ENCODE data around the gene TRPM5. TPM values are rescaled to one million over a fixed set of nuclear protein-coding genes. Genes with fewer than 3 reads are reported as not detected.

The TRPM5 gene
- total and polyA plus RNA-seq, 9 of the 15 experiments (the other 6 are each of a cell fraction or from before 2014, with no cell fraction given), result not detected

DNA sequence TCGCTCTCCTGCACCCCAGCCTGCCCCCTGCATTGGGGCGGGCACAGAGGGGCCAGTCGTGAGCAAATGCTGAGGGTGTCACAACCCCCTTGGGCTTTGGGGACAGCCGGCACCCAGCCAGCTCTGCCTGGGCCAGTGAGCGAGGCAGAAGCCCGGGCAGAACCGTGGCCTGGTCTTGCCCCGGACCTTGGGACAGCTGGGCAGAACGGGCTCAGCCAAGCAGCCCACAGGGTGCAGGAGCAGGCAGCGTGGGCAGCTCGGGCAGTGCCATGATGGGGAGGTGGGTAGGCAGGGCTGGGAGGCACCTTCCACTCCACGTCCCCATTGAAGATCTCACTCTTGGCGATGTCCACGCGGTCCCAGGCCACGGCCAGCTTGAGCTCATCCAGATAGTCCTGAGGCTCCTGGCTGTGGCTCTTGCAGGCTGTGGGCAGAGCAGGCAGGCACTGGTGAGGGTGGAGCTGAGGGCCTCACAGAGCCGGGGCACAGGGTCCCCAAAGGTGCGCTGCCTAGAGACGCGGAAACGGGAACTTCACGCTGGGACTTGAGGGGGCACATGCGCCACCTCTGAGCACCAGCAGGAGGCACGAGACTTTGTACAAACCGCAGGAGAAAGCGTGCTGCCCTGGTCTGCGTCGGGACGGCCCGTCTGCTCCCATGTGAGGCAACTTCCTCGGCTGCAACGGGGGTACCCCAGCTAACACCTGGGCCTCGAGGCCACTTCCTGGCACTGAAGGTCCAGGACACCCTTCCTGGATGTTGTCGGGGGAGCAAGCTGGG lies 28.5 kb downstream of the TRPM5 start (continued):
- TF ChIP-seq, protein P1, sequence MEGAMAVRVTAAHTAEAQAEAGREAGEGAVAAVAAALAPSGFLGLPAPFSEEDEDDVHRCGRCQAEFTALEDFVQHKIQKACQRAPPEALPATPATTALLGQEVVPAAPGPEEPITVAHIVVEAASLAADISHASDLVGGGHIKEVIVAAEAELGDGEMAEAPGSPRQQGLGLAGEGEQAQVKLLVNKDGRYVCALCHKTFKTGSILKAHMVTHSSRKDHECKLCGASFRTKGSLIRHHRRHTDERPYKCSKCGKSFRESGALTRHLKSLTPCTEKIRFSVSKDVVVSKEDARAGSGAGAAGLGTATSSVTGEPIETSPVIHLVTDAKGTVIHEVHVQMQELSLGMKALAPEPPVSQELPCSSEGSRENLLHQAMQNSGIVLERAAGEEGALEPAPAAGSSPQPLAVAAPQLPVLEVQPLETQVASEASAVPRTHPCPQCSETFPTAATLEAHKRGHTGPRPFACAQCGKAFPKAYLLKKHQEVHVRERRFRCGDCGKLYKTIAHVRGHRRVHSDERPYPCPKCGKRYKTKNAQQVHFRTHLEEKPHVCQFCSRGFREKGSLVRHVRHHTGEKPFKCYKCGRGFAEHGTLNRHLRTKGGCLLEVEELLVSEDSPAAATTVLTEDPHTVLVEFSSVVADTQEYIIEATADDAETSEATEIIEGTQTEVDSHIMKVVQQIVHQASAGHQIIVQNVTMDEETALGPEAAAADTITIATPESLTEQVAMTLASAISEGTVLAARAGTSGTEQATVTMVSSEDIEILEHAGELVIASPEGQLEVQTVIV (CRISPR knock-in tag; IDR thresholded peaks at IDR 0.05; ENCODE audit: borderline replicate concordance), result no peak
- TF ChIP-seq NFXL1 (CRISPR knock-in tag; IDR thresholded peaks at IDR 0.05) (no peak), ZBTB7A (IDR thresholded peaks at IDR 0.05; ENCODE audit: borderline replicate concordance, control insufficient read depth, low read depth, low read length) (peak; percentile 49; the same call in 1 of the 2 replicates), CHD2 (IDR thresholded peaks at IDR 0.05; ENCODE audit: low read depth, low read length) (no peak), KAT7 (CRISPR knock-in tag; IDR thresholded peaks at IDR 0.05; ENCODE audit: borderline replicate concordance) (no peak), ZNF282 (CRISPR knock-in tag; IDR thresholded peaks at IDR 0.05) (0 out of 2 replicates have a peak, but pooled peaks have one; percentile 63), MBD2 (IDR thresholded peaks at IDR 0.05; ENCODE audit: borderline replicate concordance, low read depth) (no peak), MYC (IDR thresholded peaks at IDR 0.05; ENCODE audit: low read depth, low read length) (0 out of 2 replicates have a peak, but pooled peaks have one; percentile 22), MYC (CRISPR knock-in tag; IDR thresholded peaks at IDR 0.05; ENCODE audit: borderline replicate concordance, low read depth) (no peak), BCOR (IDR thresholded peaks at IDR 0.05) (no peak)
- TF ChIP-seq, protein P2, sequence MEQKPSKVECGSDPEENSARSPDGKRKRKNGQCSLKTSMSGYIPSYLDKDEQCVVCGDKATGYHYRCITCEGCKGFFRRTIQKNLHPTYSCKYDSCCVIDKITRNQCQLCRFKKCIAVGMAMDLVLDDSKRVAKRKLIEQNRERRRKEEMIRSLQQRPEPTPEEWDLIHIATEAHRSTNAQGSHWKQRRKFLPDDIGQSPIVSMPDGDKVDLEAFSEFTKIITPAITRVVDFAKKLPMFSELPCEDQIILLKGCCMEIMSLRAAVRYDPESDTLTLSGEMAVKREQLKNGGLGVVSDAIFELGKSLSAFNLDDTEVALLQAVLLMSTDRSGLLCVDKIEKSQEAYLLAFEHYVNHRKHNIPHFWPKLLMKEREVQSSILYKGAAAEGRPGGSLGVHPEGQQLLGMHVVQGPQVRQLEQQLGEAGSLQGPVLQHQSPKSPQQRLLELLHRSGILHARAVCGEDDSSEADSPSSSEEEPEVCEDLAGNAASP (IDR thresholded peaks at IDR 0.05), result no peak
- TF ChIP-seq, protein P3, sequence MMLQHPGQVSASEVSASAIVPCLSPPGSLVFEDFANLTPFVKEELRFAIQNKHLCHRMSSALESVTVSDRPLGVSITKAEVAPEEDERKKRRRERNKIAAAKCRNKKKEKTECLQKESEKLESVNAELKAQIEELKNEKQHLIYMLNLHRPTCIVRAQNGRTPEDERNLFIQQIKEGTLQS (IDR thresholded peaks at IDR 0.05), result no peak
- TF ChIP-seq, protein P3 (CRISPR knock-in tag; conservative IDR thresholded peaks at IDR 0.05), result no peak
- TF ChIP-seq, protein P4, sequence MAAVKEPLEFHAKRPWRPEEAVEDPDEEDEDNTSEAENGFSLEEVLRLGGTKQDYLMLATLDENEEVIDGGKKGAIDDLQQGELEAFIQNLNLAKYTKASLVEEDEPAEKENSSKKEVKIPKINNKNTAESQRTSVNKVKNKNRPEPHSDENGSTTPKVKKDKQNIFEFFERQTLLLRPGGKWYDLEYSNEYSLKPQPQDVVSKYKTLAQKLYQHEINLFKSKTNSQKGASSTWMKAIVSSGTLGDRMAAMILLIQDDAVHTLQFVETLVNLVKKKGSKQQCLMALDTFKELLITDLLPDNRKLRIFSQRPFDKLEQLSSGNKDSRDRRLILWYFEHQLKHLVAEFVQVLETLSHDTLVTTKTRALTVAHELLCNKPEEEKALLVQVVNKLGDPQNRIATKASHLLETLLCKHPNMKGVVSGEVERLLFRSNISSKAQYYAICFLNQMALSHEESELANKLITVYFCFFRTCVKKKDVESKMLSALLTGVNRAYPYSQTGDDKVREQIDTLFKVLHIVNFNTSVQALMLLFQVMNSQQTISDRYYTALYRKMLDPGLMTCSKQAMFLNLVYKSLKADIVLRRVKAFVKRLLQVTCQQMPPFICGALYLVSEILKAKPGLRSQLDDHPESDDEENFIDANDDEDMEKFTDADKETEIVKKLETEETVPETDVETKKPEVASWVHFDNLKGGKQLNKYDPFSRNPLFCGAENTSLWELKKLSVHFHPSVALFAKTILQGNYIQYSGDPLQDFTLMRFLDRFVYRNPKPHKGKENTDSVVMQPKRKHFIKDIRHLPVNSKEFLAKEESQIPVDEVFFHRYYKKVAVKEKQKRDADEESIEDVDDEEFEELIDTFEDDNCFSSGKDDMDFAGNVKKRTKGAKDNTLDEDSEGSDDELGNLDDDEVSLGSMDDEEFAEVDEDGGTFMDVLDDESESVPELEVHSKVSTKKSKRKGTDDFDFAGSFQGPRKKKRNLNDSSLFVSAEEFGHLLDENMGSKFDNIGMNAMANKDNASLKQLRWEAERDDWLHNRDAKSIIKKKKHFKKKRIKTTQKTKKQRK (IDR thresholded peaks at IDR 0.05; ENCODE audit: borderline replicate concordance, low read depth, low read length), result no peak
- TF ChIP-seq, protein P5, sequence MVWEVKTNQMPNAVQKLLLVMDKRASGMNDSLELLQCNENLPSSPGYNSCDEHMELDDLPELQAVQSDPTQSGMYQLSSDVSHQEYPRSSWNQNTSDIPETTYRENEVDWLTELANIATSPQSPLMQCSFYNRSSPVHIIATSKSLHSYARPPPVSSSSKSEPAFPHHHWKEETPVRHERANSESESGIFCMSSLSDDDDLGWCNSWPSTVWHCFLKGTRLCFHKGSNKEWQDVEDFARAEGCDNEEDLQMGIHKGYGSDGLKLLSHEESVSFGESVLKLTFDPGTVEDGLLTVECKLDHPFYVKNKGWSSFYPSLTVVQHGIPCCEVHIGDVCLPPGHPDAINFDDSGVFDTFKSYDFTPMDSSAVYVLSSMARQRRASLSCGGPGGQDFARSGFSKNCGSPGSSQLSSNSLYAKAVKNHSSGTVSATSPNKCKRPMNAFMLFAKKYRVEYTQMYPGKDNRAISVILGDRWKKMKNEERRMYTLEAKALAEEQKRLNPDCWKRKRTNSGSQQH (CRISPR knock-in tag; IDR thresholded peaks at IDR 0.05), result no peak

Measured in K562 (cell line).